22Rv1 (cell line): ENCODE measurements around the gene RNH1.

ENCODE experiments used
- CTCF ChIP-seq: fragments of 450-650 bp; IDR thresholded peaks from 2 replicates; pipeline ENCODE4 v1.5.1; 2017; ENCODE audit warnings: mild to moderate bottlenecking
- ZFX ChIP-seq: fragments of 450-650 bp; IDR thresholded peaks from 2 replicates; pipeline ENCODE4 v1.6.1; 2017; ENCODE audit warnings: antibody characterized with exemption, borderline replicate concordance

GRCh38 chr11:472816-473215, 34.2 kb downstream of the RNH1 start:
- TF ChIP-seq CTCF (no peak), ZFX (no peak)
